H4 (cell line): ENCODE data around the gene ISG20. TPM values are rescaled to one million over a fixed set of nuclear protein-coding genes. Genes with fewer than 3 reads are reported as not detected.

Experiments used
- DNase-seq: peaks from one replicate; pipeline ENCODE4 v3.0.0-alpha.2; 2015; ENCODE audit warnings: low spot score
- total RNA-seq: library from RNA; depleted of rRNA; stranded (reverse); fragments of >200 nt; shearing (Covaris generic); gene quantifications from 2 replicates; pipeline ENCODE4 v1.2.3, GENCODE V29; 2014

Gene ISG20
- total RNA-seq, 1 experiment from 2014 or later = 20.9 TPM

DNA sequence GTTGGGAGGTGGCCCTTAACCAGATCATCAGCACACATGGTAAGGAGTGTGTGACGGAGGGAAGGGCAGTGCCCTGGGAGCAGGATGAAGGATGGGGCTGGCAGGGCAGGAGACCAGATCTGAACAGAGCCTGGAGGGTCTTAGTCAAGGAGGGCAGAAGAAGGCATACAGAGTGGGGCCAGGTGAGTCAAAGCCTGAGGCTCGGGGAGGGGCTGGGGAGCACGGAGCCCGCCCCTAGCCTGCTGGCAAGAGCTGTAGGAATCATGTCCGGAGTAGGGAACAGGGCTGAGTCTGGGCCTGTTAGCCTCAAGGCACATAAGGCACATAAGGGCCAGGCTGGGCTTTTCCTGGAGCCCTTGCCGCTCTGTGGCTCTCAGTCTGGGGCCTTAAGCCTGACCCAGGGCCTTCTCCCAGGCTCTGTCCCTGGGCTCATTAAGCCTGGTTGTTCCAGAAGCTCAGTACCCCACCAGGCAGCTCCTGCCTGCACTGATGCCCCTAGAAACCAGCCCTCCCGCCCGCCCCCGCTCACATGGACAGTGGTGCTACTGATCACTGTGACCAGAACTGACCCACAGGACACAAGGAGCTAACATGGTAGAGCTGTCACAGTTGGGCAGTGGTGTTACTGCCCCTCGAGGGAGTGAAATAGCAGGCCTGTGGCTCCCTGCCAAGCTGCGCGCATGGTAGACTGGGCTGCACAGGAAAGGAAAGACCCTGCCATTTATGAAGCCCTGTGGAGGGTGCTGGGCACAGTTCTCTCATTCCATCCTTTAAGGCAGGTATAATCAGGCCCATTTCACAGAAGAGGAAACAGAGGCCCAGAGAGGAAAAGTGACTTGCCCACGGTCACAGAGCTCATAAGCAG is 14.6 kb downstream of the ISG20 start:
- no peak for DNase-seq

DNA sequence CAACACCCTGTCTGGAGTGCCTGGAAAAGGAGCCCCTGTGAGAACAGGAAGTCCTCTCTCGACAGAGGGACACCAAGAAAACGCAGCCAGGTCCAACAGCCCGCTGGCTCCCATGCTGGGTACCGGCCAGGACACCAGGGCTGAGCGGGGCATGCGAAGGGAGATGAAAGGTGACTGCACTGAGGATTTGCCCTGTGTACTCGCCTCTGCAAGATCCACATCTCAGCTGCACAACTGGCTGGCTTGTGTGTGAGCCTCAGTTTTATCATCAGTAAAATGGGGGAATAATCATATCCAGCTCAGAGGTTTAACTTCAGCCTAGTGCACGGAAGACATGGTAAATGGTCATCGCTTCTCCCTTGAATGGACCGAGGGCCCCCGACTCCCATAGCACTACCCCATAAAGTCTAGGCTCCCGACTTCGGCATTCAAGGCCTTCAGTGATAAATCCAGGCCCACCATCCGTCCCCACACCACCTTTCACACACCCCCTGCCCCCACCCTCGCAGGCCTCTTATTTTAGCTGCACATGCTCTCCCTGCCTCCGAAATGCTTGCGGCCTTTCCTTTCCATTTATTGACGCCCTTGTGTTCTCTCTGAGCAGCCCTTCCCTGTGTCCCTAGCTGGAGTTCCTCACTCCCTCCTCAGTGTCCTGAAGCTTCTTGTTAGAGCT is 15.8 kb downstream of the ISG20 start:
- DNase-seq = no peak

DNA sequence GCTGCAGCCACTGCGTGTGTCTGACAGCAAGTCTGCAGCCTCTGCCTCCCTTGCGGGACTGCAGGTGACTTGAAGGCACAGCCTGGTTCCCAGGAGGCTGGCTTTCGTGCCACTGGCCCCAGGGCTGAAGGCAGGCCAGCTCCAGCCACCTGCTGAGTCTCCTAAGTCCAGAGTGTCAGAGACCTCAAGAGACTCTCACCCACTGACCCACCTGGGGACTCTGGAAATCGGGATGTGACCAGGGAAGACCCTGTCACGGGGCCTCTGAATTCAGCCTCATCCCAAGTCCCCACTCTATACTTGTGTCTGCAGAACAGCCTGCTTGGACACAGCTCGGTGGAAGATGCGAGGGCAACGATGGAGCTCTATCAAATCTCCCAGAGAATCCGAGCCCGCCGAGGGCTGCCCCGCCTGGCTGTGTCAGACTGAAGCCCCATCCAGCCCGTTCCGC is 16.3 kb downstream of the ISG20 start:
- no peak for DNase-seq

DNA sequence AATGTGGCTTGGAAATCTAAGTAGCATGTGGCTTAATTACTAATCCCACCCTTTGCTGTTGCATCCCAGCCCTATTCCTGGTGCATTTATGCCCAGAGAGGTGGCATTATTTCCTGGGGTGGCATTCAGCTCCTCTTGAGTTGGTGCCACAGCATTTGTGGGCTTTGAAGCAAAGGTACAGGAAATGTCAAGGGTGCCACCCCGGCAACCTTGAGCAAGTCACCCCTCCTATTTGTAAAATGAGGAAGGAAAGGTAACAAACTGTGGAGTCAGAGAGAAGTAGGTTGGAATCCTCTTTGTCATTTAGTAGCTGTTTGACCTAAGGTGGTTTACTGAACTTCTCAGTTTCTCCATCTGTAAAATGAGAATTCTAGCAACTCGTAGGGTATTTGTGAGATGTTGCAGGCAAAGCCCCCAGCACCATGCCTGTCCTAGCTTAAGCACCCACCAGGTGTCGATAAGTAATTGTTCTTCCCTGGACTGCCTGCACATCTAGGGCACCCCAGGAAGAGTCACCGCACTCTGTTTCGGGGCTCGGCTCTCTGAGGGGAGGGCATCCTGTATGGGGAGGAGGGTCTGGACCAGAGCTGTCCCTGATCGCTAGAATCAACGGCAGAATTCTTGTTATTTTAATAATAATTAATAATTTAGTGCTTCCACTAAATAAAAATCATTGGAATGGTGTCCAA is 17.1 kb downstream of the ISG20 start:
- no peak for DNase-seq

DNA sequence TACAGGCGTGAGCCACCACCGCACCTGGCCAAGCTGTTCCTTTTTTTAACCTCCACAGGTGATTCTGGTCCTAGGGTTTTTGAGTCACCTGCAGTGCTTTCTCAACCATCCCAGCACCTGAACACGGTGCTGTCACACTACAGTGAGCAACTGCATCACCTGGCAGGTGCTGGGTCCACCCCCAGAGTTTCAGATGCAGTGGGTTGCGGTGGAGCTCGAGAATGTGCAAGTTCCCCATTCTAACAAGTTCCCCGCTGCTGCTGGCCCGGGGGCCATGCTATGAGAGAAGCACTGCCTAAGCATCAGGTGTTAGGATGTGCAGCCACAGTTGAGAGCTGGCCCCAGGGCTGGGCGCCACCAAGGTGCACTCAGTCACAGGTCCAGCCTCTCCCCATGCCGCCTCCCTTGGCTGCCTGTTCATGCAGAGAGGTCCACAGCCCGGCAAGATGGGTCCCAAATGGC is 18.0 kb downstream of the ISG20 start:
- DNase-seq = no peak

DNA sequence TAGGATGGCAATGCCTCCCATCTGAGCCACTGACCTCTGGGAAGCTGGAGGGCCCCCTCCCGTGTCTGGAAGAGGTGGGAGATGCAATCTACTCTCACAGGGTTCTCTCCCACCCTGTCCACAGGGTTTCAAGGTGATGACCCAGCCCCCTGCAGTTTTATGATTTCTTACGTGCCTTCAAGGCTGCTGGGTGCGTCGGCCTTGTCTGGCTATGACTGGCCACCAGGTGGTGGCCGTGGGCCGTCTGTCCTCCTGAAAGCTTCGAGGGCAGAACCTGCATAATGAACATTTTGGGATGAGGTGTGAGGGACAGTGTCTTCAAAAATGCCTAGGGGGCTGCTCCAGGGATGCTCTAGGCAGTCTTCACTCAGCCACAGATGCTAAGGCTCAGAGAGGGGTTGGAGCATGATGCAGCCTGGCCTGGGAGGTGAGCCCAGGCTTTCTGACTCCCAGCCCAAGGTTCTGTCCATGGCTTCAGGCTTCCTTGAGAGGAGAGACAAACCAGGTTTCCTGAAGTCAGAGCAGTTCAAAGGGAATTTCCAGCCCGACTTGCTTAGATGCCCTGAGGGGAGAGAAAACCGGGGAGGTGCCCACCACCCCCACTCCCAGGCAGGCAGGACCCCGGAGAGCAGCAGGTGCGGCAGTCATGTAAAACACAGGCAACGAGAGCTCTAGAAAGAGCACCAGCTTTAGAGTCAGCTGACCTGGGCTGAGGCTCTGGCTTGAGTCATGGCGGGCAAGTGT is 18.7 kb downstream of the ISG20 start:
- no peak for DNase-seq

DNA sequence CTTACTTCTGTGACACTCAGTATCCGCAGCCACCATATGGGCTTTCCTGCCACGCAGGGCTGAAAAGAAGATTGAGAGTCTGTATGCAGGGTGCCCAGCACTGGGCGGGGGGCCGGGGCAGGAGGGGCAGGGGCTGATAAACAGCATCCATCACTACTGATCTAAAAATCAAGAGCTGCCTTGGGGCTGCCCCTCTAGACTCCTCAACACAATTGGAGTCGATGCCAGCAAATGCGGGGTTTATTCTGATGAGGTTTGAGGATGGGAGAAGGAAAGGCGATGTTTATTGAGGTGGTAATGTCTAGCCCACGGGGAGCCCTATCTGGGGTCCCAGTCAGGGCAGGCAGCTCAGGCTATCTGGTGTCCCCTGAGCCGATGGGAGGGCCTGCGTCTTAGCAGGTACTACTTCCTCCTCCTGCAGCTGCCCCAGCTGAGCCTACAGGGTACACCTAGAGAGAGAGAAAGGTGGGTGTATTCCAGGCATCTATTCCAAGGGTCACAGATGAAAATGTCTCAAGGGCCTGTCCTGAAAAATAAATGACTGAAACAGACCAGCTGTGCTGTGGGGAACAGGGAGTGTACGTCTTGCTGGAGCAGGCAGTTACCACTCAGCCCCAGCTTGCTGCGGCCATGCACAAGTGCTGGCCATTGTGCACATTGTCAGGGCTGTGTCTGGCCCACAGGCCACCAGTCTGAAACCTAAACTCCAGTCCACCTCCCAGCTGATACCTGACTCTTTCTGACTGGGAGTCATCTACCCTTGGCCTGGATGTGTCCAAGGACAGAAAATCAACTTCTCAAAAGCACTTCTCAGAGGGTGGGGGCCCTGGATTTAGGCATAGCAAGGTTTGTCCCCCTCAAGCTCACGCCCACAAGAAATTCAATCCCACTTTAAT is 19.5 kb downstream of the ISG20 start:
- no peak for DNase-seq

DNA sequence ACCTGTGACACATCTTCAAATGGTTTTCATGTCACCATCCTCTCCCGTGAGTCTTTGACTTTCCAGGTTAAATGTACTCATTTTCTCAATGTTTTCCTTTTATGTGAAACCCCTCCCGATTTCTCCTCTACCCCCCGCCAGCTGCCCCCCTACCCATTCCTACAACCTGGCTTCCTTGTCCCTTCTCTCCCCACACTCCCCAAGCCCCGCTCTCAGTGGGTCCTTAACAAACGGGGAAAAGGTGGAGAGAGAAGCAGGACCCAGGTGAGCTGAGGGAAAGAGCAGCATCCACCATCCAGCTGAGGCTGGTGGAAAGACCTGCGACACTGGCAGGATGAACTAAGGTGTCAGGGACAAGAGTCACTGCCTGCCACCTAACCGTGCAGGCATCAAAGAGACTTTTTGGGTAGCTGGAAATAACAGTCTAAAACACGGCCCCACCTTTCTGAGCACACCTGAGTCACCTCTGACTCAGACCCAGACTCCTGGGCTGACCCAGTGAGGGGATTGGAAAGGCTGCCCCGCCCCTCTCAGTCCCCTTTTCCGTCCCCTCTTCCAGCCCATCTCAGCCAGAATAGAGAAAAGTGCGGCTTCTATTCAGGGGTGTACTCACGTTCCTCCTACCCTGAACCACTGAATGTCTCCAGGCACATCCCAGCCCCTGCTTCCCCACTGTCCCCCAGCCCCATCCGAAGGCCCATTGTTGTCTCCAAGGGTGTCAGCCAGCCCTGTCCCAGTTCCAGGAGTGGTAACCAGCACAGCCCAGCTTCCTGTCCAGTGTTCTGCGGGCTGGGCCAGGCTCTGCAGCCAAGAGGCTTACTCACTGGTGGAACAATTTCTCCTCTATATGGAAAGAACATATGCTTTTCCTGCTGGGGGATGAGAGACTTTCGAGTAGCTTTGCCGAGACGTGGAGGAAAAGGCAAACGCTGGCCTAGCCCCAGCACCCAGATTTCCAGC is 20.4 kb downstream of the ISG20 start:
- no peak for DNase-seq

DNA sequence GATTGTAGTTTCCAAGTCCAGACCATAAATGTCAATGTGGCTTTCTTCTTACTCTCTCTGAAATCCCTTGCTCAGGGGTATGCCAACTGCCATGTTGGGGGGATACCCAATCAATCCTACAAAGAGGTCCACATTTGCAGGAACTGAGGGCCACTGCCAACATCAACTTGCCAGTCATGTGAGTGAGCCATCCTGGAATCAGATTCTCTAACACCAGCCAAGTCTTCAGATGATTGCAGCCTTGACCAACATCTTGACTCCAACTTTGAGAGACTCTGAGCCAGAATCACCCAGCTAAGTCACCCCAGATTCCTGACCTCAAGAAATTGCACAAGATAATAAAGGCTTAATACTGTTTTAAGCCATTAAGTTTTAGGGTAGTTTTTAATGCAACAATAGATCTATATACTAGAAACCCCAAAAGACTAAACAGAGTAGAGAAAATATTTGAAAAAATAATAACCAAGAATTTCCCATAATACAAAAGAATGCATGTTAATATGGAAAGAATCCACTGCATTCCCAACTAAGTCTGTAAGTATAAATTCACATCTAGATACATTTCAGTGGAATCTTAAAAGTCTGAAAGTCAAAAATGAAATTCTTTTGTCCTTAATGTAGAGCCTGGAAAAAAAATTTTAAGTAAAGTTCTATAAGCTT is 22.4 kb downstream of the ISG20 start:
- DNase-seq = no peak

DNA sequence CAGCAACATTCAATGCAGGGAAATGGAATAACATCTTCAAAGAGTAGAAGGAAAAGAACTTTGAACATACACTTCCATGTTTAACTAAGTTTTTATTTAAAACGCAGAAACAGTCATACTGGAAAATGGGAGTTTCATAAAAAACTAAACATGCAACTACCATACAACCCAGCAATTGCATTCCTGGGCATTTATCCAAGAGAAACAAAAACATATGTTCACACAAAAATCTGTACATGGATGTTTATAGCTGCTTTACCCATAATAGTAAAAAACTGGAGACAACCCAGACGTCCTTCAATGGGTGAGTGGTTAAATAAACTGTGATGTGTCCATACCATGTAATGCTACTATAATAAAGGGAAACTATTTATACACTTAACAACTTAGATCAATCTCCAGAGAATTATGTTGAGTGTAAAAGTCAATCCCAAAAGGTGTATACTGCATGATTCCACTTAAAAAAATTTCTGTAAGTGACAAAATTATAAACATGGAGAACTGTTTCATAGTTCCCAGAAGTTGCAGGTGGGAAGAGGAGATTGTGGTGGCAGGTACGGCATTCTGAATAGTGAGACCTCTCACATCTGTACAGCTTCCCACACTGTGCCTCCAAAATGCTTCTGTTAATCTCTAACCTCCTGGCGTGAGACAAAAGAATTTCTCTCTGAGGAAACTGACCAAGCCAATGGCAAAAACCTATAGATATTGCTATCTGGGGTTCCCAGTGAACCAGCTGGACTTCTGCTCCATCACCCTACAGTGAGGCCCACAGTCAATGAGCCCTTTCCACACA is 23.1 kb downstream of the ISG20 start:
- DNase-seq = no peak

DNA sequence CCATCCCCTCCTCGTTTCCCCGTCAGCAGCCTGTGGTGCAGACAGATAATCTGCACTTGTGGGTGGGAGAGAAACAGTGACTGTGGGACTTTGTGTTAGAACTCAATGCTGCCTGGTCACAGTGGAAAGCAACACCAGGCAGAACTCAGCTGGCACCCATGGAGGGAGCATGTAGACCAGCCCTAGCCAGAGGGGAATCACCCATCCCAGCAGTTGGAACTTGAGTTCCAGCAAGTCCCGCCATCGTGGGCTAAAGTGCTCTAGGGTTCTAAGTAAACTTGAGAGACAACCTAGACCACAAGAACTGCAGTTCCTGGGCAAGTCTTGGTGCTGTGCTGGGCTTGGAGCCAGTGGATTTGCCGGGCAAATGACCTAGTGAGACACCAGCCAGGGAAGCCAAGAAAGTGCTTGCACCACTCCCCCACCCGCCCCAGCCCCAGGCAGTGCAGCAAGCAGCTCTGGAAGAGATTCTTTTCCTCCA is 24.4 kb downstream of the ISG20 start:
- no peak for DNase-seq

DNA sequence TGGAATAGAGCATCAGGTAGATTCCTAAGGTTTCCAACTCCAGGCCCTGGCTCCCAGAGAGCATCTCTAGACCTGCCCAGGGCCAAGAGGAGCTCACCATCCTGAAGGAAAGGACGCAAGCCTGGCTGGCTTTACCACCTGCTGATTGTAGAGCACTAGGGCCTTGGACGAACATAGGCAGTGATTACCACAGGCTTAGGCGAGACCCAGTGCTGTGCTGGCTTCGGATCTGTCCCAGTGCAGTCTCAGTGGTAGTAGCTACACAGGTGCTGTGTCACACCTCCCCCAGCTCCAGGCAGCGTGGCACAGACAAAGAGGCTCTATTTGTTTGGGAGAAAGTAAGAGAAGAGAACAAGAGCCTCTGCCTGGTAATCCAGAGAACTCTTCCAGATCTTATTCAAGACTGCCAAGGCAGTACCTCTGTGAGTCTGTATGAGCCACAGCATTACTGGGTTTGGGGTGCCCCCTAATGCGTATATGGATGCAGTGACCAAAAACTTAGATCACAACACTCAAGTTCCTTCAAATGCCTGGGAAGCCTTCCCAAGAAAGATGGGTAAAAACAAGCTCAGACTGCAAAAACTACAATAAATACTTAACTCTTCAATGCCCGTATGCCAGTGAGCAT is 25.4 kb downstream of the ISG20 start:
- no peak for DNase-seq

DNA sequence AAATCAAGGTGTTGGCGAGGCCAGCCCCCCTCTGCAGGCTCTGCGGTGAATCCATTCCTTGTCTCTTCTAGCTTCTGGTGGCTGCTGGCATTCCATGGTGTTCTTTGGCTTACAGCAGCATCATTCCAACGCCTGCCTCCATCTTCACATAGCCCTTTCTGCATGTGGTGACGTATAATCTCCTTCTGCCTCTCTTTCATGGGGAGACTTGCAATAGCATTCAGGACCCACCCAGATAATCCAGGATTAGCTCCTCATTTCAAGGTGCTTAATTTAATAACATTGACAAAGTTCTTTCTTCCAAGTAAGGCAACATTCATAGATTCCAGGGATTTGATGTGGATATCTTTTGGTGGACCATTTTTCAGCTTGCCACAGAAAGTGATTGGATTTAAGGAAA is 35.8 kb downstream of the ISG20 start:
- no peak for DNase-seq

DNA sequence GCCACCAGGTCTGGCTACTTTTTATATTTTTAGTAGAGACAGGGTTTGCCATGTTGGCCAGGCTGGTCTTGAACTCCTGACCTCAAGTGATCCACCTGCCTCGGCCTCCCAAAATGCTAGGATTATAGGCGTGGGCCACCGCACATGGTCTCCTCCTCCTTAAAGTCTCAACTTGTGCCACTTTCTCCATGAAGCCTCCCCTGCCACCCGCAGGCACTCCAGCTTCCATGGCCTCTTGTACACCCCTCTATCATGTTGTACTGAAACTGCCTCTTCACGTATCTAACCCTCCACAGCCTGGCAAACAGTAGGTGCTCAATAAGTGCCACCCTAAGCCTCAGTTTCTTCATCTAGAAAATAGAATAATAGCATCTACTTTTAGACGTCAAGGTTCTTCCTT is 39.9 kb downstream of the ISG20 start:
- DNase-seq = no peak

DNA sequence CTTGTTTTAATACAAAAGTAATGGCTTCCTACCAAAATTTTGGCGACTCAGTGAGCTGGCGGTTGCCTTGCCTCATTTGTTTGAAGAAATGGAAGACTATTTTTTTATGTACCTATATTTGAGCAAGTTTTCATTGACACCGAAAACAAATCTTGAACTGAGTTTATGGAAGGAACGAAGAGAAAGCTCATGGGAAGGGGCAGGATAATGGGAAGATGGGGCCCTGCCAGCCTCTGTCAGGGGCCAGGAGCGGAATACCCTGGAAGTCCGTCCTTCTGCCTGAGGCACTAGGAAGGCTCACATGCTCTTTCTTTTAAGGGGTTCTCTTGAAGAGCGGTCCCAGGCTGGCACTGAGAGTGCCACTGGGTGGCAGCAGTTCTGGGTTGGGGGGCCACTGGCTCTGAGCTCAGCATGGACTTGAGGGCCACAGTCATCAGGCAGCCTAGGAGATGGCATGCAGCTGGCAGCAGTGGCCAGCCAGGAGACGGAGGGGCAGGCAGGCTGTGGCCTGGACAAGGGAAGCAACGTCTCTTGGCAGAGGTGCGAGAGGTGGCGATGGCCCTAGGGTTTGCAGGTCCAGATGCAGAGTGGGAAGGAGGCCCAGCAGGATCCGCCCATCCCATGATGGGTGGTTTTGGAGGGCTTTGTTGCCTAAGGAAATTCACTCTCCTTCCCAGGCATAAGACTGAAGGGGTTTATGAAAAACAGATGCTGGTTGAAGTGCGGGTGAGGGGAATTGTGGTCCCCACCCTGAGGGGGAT is 41.6 kb downstream of the ISG20 start:
- no peak for DNase-seq

DNA sequence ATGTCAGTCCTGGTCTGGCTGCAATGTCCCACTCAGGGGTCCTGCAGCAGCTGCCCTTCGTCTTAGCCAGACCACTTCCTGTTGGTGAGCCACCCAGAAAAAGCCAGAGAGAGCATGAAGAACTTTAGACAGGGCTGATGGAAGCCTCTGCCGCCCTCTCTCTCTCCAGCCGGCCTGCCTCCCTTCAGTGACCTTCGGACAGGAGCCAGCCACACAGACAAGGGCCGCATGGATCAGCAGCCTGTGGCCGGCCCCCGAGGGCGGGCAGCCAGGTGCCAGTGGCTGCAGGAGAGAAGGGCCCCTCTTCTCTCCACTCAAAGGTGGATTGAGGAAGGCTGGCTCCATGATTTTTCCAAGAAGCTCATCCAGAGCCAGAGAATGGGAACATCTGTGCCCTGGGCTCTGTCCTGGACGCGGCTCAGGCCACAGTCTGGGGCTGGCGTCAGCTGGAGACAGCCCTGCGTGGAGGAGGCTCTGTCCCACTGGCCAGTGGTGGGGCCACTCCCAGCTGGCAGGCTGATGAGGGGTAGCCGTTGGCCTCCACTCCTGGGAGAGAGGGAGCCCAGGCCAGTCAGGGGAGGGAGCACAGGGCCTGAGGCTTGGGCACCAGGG is 42.9 kb downstream of the ISG20 start:
- no peak for DNase-seq
